HG02623 (cell line): ENCODE measurements around the gene DOCK9.
"Not testable (repeated sequence)": the region's sequence is repeated elsewhere in the genome, so short reads cannot be mapped to it uniquely, and the experiment has no call there.

Experiments
- ATAC-seq: cut with Tn5 transposase; IDR thresholded peaks from one replicate; pipeline ENCODE4 v1.9.1; 2021; ENCODE audit warnings: moderate library complexity; ENCODE audit not compliant: unreplicated experiment

DOCK9 gene

DNA sequence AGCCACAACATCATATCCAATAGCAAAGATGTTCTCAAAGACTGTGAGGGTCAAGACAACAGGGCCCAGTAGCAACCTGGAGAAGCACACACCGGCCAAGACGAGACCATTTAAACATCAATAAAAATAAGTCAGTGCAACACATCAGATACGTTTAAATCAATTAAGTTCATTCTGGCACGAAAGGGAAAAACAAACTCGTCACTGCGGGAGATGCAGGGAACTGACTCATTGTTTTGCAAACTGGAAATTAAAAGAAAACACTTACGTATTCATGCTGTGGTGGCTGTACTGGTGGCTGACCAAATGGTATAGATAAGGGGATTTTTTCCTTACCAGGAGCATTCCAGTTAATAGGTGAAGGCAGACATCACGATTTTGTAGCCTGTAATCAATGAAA, 199.1 kb downstream of the DOCK9 start:
- ATAC-seq = no peak

DNA sequence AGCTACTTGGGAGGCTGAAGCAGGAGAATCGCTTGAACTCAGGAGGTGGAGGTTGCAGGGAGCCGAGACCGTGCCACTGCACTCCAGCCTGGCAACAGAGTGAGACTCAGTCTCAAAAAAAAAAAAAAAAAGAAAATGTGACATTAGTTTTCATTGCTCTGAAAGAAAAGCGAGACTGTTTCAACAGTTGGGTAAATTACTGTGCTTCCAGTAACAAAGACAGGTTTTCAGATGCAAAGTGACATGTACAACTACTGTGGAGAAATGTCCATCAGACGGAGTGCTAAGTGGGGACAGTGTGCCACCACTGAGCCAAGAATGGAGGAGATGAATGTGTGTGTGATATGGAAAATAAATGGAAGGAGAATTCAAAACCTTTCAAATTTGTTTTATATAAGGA, 201.2 kb downstream of the DOCK9 start:
- ATAC-seq = no peak

DNA sequence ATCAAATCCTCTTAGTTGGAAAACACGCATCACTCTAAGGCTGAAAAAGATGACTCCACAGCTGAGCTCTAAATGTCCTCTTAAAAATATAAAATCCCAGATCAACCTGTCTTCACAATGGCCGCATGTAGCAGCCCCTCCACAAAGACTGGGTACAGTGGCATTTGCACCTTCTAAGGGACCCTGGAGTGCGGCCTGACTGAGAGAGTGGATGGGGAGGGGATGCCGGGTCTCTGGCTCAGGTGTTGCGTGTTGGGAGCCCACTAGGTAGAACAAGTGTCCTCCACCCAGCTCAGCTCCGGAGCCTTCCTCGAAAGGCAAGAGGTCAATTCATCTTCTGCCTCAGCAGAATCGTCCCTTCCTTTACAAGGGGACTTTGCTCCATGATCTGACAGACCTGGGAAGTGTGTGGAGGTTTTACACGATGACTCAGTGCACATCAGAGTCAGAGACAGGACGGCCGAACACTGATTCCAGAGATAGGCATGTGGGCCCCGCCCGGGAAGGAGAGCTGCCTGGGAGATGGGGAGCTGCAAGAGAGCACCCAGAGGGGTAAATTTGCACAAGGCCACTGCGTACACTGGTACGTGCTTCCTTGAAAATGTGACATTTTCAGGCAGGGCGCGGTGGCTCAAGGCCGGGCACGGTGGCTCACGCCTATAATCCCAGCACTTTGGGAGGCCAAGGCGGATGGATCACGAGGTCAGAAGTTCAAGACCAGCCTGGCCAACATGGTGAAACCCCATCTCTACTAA, 201.8 kb downstream of the DOCK9 start:
- ATAC-seq = no peak

DNA sequence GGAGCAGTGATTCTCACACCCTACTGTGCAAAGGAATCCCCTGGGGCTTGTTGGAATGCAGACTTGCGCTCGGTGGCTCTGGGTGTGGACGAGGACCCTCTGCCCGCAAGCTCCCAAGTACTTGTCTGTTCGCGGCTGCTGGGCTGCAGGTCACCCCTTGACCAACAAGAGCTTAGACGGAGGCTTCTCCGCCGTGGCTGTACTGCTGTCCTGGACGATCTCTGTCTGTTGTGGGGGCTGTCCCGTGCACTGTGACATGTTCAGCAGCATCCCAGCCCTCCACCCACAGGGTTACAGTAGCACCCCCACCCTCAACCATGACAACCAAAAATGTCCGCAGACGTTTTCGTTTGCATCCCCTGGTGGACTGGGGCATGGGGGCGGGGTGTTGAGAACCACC, 202.5 kb downstream of the DOCK9 start:
- no peak for ATAC-seq

DNA sequence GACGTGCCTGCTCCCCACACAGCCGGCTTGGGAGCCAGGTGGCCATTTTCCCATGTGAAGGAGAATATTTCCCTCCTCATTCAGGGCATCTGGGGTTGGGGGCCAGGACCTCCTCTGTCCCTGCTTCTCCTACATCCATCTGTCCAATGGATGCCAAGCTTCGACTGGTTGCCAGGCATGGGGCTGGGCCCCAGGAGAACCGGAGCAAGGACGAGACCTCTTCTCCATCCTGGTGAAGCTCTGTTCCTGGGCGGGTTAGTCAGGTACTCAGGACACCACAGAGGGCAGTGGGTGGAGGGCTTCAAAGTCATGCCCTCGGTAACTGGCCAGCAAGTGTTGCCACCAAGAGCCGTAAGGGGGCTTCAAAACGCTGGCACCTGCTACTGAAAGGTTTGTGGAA, 203.1 kb downstream of the DOCK9 start:
- ATAC-seq = no peak

DNA sequence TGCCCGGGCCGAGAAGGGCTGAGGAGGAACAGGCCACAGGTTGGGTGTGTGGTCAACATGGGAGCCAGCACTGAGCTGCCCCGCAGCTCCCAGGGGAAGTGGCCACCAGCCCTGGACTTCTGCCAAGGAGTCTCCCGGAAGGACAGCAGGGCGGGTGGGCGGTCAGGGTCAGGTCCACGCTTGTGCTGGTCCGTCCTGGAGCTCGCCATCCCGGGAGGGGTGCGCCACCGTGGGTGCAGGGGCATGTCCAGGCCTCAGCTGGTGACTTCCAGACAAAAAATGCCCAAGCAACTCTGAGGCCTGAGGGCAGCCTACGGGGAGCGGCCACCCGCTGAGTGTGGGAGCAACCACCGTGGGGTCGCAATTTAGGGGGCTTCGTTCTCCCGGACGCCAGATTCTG, 203.9 kb downstream of the DOCK9 start:
- ATAC-seq = no peak

DNA sequence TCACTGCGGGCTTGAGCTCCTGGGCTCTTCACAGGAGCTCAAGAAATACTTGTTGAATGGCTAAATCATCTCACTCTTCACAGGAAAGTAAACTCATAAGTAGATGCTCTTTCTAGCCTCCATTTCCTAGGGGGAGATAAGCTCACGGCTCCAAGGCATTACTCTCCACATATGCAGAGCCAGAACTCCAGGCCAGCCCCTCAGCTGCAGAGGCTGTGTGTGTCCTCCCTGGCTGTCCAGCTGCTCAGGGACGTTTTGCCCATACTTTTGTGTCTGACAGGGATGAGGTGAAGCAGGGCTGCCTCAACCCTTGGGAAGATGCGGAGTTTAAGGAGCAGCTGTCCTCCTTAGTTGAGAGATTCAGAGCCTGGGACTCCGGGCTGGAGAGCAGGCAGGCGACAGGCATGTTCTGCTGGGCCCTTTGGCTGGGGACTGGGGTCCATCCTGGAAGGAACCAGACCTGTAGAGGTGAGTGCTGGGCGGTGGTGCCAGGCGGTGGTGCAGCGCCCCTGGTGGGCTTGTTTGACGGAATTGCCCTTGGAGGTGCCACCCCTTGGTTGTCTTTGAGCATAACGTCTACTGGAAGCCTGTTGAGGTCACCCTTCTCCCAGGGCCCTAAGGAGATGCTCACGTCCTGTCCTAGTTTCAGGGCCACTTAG, 204.9 kb downstream of the DOCK9 start:
- ATAC-seq = no peak

DNA sequence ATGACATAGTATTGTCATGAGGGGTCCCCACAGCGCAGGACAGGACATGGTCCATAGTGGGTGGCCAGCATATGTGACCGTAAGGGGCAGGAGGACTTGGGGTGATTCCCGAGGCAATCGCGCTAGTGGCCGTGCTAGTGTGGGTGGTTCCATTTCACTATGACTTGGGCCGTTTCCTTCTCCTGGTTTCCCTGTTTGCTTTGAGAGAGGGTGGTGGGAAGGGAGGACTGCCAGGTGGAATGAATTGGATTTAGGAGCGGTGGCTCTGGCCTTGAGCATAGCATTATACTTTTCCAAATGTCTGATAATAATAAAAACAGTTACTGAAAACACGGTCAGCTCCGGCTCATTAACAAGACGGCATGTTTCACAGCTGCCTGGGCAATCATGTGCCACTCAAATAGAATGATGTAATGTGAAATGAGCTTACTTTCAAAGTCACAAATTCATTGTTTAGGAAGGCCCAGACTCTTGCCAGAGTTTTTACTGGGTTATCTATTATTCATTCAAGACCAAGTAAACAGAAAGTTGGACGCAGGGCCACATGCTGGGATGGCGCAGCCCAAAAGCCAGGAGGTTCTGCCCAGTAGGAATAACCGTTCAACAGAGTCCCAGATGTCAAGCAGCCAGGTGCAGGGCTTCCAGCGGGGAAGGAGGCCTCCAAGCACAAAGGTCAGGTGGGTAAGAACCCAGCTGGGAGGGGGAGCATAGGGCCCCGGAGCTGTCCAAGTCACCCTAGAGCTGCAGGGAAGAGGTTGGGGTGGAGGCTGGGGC, 205.8 kb downstream of the DOCK9 start:
- no peak for ATAC-seq

DNA sequence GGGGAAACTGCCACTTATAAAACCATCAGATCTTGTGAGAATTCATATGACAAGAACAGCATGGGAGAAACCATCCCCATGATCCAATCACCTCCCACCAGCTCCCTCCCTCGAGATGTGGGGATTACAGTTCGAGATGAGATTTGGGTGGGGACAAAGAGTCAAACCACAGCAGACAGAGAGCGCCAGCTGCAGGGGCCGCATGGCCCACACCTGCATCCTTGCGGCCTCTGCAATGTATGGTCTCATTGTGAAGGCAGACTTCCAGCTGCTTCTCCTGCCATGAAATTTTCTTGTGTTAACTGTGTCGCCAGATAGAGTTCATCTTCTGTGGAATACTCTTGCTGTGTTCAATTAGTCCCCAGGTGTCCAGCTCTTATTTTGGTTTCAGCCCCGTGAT, 208.1 kb downstream of the DOCK9 start:
- ATAC-seq = no peak

DNA sequence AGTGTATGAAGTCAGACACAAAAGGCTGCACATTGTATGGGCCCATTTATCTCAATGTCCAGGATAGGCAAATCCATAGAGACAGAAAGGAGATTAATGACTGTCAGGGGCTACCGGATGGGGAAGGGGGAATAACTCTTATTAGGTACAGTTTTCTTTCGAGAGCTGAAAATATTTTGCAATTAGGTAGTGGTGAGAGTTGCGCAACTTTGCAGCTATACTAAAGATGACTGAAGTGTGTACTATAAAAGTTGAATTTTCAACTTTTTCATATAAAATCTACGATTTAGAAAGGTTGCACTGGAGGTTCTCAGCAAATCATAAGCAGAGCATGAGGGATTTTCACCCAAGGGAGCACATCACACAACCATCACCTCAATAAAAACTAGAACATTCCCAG, 209.3 kb downstream of the DOCK9 start:
- ATAC-seq = no peak

DNA sequence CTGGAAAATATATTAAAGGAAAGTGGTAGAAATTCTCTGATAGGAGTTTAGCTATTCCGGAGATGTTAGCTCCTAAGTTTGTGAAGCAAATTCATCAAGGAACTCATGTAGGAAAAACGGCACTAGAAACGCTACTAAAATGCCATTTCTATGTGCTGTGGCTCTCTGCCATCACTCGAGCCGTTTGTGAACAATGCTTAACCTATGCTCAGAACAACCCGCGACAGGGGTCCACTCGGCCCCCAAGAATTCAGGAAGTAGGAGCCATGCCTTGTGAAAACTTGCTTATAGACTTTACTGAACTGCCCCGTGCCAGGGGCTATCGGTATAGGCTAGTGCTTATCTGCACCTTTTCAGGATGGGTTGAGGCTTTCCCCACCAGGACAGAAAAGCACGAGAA, 211.2 kb downstream of the DOCK9 start:
- ATAC-seq = no peak

DNA sequence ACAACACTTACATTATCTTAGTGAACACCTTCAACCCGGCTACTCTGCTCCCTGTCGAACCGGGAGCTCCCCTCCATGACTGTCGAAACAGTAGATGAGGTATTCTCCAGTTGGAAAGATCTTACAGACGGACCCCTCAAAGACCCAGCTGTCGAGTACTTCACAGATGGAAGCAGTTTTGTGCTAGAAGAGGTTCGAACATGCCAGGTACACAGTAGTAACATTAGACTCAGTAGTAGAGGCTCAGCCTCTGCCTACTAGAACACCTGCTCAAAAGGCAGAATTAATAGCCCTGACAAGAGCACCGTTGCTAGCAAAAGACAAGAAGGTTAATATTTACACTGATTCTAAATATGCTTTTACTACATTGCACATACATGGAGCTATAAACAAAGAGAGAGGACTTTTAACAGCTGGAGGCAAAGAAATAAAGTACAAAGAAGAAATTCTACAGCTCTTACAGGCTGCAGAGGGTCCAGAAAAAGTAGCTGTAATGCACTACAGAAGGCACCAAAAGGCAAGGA, 211.8 kb downstream of the DOCK9 start:
- ATAC-seq = no peak

DNA sequence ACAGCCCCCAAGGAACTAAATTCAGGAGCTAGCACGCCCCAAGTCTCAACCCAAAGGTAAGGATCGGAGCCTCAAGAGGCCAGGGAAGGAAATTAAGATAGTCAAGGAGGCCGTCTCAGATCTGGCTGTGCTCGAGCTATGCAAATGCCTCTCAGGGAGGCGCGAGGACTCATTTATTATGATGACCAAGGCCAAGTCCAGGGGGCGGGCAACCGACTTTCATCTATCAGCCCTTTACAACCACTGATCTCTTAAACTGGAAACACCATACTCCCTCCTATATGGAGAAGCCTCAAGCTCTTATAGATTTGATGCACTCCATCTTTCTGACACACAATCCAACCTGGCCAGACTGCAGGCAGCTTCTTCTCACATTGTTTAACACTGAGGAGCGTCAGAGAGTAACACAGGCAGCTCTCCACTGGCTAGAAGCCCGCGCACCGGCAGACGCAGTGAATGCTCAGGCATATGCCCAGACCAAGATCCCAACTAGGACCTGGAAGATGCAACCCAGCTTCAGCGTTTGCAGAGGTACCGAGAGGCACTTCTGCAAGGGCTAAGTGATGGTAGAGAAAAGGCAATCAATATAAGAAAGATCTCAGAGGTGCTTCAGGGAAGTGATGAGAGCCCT, 215.8 kb downstream of the DOCK9 start:
- no peak for ATAC-seq

DNA sequence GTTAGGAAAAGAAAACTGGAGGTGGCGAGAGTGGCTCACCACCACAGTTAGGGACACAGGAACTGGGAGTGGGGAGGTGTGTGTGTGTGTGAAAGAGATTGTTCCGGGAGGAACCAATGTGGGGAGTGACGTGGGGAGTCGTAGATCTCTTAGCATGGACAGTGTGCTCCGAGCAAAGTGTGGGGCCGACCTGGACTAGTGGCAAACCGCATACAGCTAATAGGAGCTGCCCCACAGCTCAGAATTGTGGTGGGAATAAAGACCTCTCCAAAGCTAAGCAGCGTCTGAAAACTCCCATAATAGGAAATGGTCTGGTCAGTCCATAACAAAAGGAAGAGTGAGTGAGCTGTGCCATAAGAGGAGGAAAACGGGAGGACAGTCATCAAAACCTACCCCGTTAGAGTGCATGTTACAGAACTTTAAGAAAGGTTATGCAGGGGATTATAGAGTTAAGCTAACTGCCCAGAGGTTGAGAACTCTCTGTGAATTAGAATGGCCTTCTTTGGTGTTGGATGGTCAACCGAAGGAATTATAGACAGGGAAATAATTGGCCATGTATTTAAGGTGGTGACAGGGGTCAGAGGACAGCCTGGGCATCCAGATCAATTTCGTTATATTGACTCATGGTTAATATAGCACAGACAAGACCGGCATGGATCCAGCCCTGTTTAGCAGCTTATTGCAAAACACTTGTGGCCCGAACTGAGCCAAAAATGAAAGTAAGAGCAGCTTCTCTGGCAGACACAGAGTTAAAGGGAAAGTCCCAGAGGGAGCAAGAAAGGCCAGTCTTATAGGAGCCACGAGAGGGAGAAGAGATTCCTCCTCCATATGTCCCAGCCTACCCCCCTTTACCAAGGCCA, 216.5 kb downstream of the DOCK9 start:
- peak; percentile 68 for ATAC-seq

DNA sequence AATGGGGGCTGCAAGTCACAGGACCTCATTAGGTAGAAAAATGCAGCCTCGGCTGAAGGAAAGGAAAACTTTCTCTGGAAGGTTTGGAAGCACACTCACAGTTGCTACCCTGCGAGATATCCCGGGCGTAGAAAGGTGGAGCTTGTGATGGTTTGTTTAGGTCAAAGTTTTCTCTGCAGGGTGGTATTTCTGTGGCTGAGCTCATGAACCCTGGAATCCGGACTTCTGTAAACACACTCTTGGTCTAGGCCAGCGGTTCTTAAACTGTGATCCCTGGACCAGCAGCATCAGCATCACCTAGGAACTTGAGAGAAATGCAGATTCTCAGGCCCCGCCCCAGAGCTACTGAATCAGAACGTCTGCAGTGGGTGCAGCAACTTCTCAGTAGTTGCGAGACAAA, 222.1 kb downstream of the DOCK9 start:
- ATAC-seq = no peak

DNA sequence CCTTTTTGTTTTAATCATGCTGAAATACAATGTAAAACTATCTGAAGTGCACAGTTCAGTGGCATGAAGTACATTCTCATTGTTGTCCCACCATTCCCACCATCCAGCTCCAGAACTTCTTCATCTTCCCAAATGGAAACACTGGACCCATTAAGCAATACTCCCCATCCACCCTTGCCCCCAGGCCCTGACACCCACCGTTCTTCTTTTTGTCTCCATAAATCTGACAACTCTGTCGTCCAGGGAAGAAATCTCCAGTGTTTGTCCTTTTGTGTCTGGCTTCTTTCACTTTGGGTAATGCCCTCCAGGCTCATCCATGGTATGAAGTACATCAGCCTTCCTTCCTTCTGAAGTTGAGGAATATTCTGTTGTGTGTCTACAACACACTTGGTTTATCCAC, 222.7 kb downstream of the DOCK9 start:
- no peak for ATAC-seq

DNA sequence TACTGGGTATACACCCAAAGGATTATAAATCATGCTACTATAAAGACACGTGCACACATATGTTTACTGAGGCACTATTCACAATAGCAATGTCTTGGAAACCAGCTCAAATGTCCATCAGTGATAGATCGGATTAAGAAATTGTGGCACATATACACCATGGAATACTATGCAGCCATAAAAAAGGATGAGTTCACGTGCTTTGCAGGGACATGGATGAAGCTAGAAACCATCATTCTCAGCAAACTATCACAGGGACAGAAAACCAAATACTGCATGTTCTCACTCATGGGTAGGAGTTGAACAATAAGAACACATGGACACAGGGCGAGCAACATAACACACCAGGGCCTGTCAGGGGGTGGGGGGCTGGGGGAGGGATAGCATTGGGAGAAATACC, 223.4 kb downstream of the DOCK9 start:
- ATAC-seq = not testable (repeated sequence)

DNA sequence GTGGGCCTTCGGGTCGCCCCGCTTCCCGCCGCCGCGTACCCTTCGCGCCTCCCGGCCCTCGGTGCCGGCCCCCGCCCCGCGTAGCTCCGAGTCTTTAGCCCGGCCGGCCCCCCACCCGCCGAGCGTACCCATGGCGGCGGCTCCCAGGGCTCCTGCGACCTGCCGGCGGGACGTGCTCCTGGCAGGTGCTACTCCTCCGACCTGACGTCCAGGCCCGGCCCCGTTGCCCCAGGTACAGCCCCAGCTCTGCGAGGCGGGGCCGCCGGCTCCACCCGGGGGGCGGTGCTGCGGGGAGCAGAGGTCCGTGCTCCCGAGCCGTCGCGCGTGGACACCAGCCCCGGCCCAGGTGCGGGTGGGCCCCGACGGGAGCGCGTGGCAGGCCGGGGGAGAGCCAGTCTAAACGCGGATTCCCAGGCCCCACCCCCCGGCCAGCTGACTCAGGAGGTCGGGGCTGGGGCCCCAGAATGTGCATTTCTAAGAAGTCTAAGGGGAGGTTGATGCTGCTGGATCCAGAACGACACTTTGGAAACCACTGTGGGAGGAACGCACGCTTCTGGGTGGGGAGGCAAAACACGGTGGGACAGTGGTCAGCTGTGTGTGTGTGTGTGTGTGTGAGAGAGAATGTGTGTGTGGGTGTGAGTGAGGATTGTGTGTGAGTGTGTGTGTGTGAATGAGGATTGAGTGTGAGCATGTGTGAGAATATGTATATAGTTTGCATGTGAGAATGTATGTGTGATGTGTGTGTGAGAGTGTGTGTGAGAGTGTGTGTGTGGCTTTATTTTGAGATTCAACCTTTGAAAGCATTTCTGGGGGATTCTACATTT, 225.2 kb downstream of the DOCK9 start, which contains the start of gene SLC15A1:
TSS of gene SLC15A1 (minus strand) at position 206 of the 824 bp plus-strand sequence. CDS start at position 132, 74 bp downstream.
- no peak for ATAC-seq

DNA sequence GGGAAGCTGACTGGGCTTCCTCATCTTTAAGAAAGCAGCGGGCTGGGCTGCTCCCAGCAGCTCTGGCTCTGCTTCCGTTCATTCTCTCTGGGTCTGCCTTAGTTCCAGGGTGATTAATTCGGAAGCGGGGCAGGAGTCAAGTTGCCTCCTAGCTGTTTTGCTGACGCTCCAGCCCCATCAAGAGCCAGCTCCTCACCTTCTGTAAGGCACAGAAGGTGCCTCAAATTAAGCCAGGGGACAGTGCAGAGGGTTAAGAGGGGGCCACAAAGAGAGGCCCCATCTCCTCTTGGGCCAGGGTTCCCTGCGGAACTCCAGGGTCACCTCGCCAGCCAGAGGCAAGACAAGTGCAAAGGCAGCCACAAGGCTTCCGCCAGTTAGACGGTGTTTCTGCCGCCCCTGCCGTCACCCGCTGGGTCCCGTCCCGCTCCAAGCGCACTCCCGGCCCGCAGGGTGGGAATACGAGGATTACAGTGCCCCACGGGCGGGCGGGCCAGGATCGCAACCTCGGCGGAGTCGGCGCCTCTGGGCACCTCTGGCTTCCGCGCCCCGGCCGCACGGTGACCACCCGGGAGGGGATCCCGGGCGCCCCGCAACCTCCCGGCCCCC, 225.9 kb downstream of the DOCK9 start:
- ATAC-seq = no peak
